Nephron (organoid): Measurements from ENCODE around the gene LAMA2.

ENCODE experiments used
- H3K27ac Mint-ChIP-seq, 3 experiments: 2 replicates each; pipeline ENCODE4 v1.8.0; 2020; ENCODE audit warnings: mixed read lengths in 3 of 3, mild to moderate bottlenecking in 2 of 3, moderate library complexity in 1 of 3
- H3K27me3 Mint-ChIP-seq: 2 replicates; pipeline ENCODE4 v1.8.0; 2021; ENCODE audit warnings: low read depth, mild to moderate bottlenecking, moderate library complexity, mixed read lengths
- H3K36me3 Mint-ChIP-seq: 2 replicates; pipeline ENCODE4 v1.8.0; 2020; ENCODE audit warnings: low read depth, mixed read lengths
- H3K4me1 Mint-ChIP-seq: 2 replicates; pipeline ENCODE4 v1.8.0; 2020; ENCODE audit warnings: mixed read lengths
- H3K4me3 Mint-ChIP-seq, 3 experiments: 2 replicates each; pipeline ENCODE4 v1.8.0; 2020; ENCODE audit warnings: mild to moderate bottlenecking in 3 of 3, mixed read lengths in 3 of 3, moderate library complexity in 2 of 3
- H3K9me3 Mint-ChIP-seq: 2 replicates; pipeline ENCODE4 v1.8.0; 2020; ENCODE audit warnings: mixed read lengths
- CTCF ChIP-seq, 3 experiments: fragments of 200-600 bp; sonication (generic); IDR thresholded peaks; one replicate each; pipeline ENCODE4 v1.5.0; 2021; ENCODE audit warnings: antibody characterized with exemption in 3 of 3; ENCODE audit not compliant: unreplicated experiment in 3 of 3

Gene LAMA2

GRCh38 chr6:129475477-129476247 is 592.7 kb downstream of the LAMA2 start:
- H3K4me1 Mint-ChIP-seq = peaks cover 18% of the 10 kb centered on the region
- no peaks in the 10 kb centered on the region for H3K9me3 Mint-ChIP-seq
- no peaks in the 10 kb centered on the region for H3K36me3 Mint-ChIP-seq
- H3K27me3 Mint-ChIP-seq = no peaks in the 10 kb centered on the region
- no peak overlapping the region for H3K4me3 Mint-ChIP-seq
- H3K27ac Mint-ChIP-seq = no peak overlapping the region
- TF ChIP-seq CTCF (IDR thresholded peaks at IDR 0.05; ENCODE audit: unreplicated experiment in 3 of 3) = no peak

- Mint-ChIP-seq H3K9me3 (no peaks in the 10 kb centered on the region), H3K4me3 (no peak overlapping the region), H3K4me1 (peaks cover 18% of the 10 kb centered on the region), H3K27ac (peak overlapping the region in 1 of 3 experiments; percentile 45), H3K27me3 (no peaks in the 10 kb centered on the region), H3K36me3 (no peaks in the 10 kb centered on the region)
- TF ChIP-seq CTCF (IDR thresholded peaks at IDR 0.05; ENCODE audit: unreplicated experiment in 3 of 3) = no peak
These were observed 593.3 kb downstream of the LAMA2 start for GRCh38 chr6:129476248-129476564.

GRCh38 chr6:129476810-129477209 is 593.9 kb downstream of the LAMA2 start:
- H3K4me3 Mint-ChIP-seq = no peak overlapping the region

GRCh38 chr6:129478379-129478778 is 595.4 kb downstream of the LAMA2 start:
- H3K36me3 Mint-ChIP-seq = no peaks in the 10 kb centered on the region
- H3K27ac Mint-ChIP-seq = no peak overlapping the region
- peaks cover 18% of the 10 kb centered on the region for H3K4me1 Mint-ChIP-seq
- no peak overlapping the region for H3K4me3 Mint-ChIP-seq
- H3K9me3 Mint-ChIP-seq = no peaks in the 10 kb centered on the region
- no peaks in the 10 kb centered on the region for H3K27me3 Mint-ChIP-seq
- no peak for TF ChIP-seq CTCF (IDR thresholded peaks at IDR 0.05; ENCODE audit: unreplicated experiment in 3 of 3)

More at GRCh38 chr6:129476810-129477209, 593.9 kb downstream of the LAMA2 start:
- no peaks in the 10 kb centered on the region for H3K27me3 Mint-ChIP-seq
- H3K36me3 Mint-ChIP-seq = no peaks in the 10 kb centered on the region
- H3K4me1 Mint-ChIP-seq = peaks cover 18% of the 10 kb centered on the region
- H3K9me3 Mint-ChIP-seq = no peaks in the 10 kb centered on the region
- H3K27ac Mint-ChIP-seq = peak overlapping the region in 1 of 3 experiments; percentile 45
- no peak for TF ChIP-seq CTCF (IDR thresholded peaks at IDR 0.05; ENCODE audit: unreplicated experiment in 3 of 3)

- Mint-ChIP-seq H3K36me3 (no peaks in the 10 kb centered on the region), H3K4me1 (peaks cover 2% of the 10 kb centered on the region), H3K27ac (no peak overlapping the region), H3K4me3 (no peak overlapping the region), H3K27me3 (no peaks in the 10 kb centered on the region), H3K9me3 (no peaks in the 10 kb centered on the region)
- TF ChIP-seq CTCF (IDR thresholded peaks at IDR 0.05; ENCODE audit: unreplicated experiment in 3 of 3) = no peak
These were observed 598.8 kb downstream of the LAMA2 start for GRCh38 chr6:129481706-129482105.

- Mint-ChIP-seq H3K27me3 (no peaks in the 10 kb centered on the region), H3K9me3 (no peaks in the 10 kb centered on the region), H3K4me1 (peaks cover 7% of the 10 kb centered on the region), H3K4me3 (no peak overlapping the region), H3K27ac (no peak overlapping the region), H3K36me3 (no peaks in the 10 kb centered on the region)
- no peak for TF ChIP-seq CTCF (IDR thresholded peaks at IDR 0.05; ENCODE audit: unreplicated experiment in 3 of 3)
These were observed 602.8 kb downstream of the LAMA2 start for GRCh38 chr6:129485746-129486145.
